PC-9 (cell line): ENCODE results near the gene TMCC1.

Experiments used
- CTCF ChIP-seq: fragments of 200-600 bp; sonication (generic); conservative IDR thresholded peaks from 2 replicates; pipeline ENCODE4 v1.6.1; 2017; ENCODE audit warnings: mixed run types, antibody characterized with exemption, mild to moderate bottlenecking, moderate library complexity
- EZH2 ChIP-seq: fragments of 200-600 bp; sonication (generic); IDR thresholded peaks from 2 replicates; pipeline ENCODE4 v1.8.0; 2017; ENCODE audit warnings: antibody characterized with exemption, low read depth

GRCh38 chr3:129890125-129890524 lies 3.4 kb downstream of the TMCC1 start:
- TF ChIP-seq CTCF: no peak
- no peak for TF ChIP-seq EZH2
